GM12891 (cell line): ENCODE data around the gene OPCML.

Experiments
- POLR2A ChIP-seq: IDR thresholded peaks from 2 replicates; pipeline ENCODE4 v1.6.1; 2011; ENCODE audit warnings: low read depth, low read length, control low read depth
- POLR2AphosphoS5 ChIP-seq: IDR thresholded peaks from 2 replicates; pipeline ENCODE4 v1.6.1; 2011; ENCODE audit warnings: low read depth, low read length, control low read depth
- POU2F2 ChIP-seq: IDR thresholded peaks from 2 replicates; pipeline ENCODE4 v1.6.1; 2011; ENCODE audit warnings: low read depth, mild to moderate bottlenecking, control low read depth, low read length, moderate library complexity
- SPI1 ChIP-seq: IDR thresholded peaks from 2 replicates; pipeline ENCODE4 v1.6.1; 2011; ENCODE audit warnings: low read depth, low read length, control low read depth
- TAF1 ChIP-seq: IDR thresholded peaks from 2 replicates; pipeline ENCODE4 v1.6.1; 2011; ENCODE audit warnings: low read depth, low read length, control low read depth

- TF ChIP-seq POLR2A (no peak), POU2F2 (no peak), POLR2AphosphoS5 (no peak), TAF1 (no peak), SPI1 (no peak)
Measured at GRCh38 chr11:132941024-132941646, 591.2 kb downstream of the OPCML start.
